HL-60 (cell line): ENCODE data around the gene GPD2.

Experiments used
- DNase-seq, 2 experiments: peaks; one replicate each; pipeline ENCODE4 v3.0.0-alpha.2; 2010 to 2020; ENCODE audit warnings: low read depth in 1 of 2, low spot score in 1 of 2
- H3K27ac ChIP-seq: fragments of 250-450 bp; sonication (Bioruptor Pico); replicated peaks from 2 replicates; pipeline ENCODE4 v1.5.1; 2020; ENCODE audit warnings: mild to moderate bottlenecking, moderate library complexity
- H3K27me3 ChIP-seq: fragments of 250-450 bp; sonication (Bioruptor Pico); 2 replicates; pipeline ENCODE4 v1.5.1; 2021; ENCODE audit warnings: mild to moderate bottlenecking, moderate library complexity; ENCODE audit not compliant: insufficient read depth, poor library complexity, severe bottlenecking
- H3K4me3 ChIP-seq: replicated peaks from 2 replicates; pipeline ENCODE4 v1.5.1; 2011; ENCODE audit warnings: mild to moderate bottlenecking, control low read depth, low read length; ENCODE audit not compliant: insufficient read depth
- CTCF ChIP-seq: IDR thresholded peaks from one replicate; pipeline ENCODE4 v1.5.1; 2011; ENCODE audit warnings: low read length, control low read depth, inconsistent platforms; ENCODE audit not compliant: insufficient read depth
- GABPA ChIP-seq: IDR thresholded peaks from 2 replicates; pipeline ENCODE4 v1.6.1; 2012; ENCODE audit warnings: low read depth
- POLR2AphosphoS5 ChIP-seq: IDR thresholded peaks from 2 replicates; pipeline ENCODE4 v1.6.1; 2012; ENCODE audit warnings: low read depth
- REST ChIP-seq: IDR thresholded peaks from 2 replicates; pipeline ENCODE4 v1.6.1; 2012; ENCODE audit warnings: low read depth; ENCODE audit not compliant: insufficient replicate concordance
- SPI1 ChIP-seq: IDR thresholded peaks from 2 replicates; pipeline ENCODE4 v1.6.1; 2012; ENCODE audit warnings: low read depth, mild to moderate bottlenecking, borderline replicate concordance

GPD2 gene

GRCh38 chr2:156436497-156437085 is 412 bp downstream of the GPD2 start:
- no peaks in the 10 kb centered on the region for H3K27me3 ChIP-seq
- peak in 1 of 2 experiments; percentile 57 for DNase-seq
- H3K27ac ChIP-seq, result peak overlapping the region; percentile 76
- TF ChIP-seq REST (no peak), SPI1 (no peak), GABPA (no peak)
- H3K4me3 ChIP-seq, result peak overlapping the region; percentile 69

GRCh38 chr2:156437272-156437930 is 1.2 kb downstream of the GPD2 start:
- TF ChIP-seq SPI1, result no peak
- TF ChIP-seq REST, result no peak
- TF ChIP-seq POLR2AphosphoS5, result peak; percentile 69
- TF ChIP-seq GABPA, result no peak
- Histone ChIP-seq H3K27me3 (no peaks in the 10 kb centered on the region), H3K4me3 (peak overlapping the region; percentile 69), H3K27ac (peak overlapping the region; percentile 76)
- peak; percentile 54 to 79 for DNase-seq

- TF ChIP-seq POLR2AphosphoS5 (no peak), CTCF (no peak), SPI1 (no peak), GABPA (no peak), REST (no peak)
- no peak for DNase-seq
- H3K27ac ChIP-seq, result peak overlapping the region; percentile 76
Measured at GRCh38 chr2:156437931-156438410, 1.8 kb downstream of the GPD2 start.

GRCh38 chr2:156443089-156443488 is 6.9 kb downstream of the GPD2 start:
- no peak for DNase-seq
- no peak overlapping the region for H3K27ac ChIP-seq
- H3K4me3 ChIP-seq, result no peak overlapping the region
- no peaks in the 10 kb centered on the region for H3K27me3 ChIP-seq
- TF ChIP-seq POLR2AphosphoS5 (no peak), SPI1 (no peak), GABPA (no peak), REST (no peak), CTCF (no peak)

More at GRCh38 chr2:156437931-156438410, 1.8 kb downstream of the GPD2 start:
- no peaks in the 10 kb centered on the region for H3K27me3 ChIP-seq
- H3K4me3 ChIP-seq, result peak overlapping the region; percentile 69
